ENCODE data around the gene WSB2.

DNA sequence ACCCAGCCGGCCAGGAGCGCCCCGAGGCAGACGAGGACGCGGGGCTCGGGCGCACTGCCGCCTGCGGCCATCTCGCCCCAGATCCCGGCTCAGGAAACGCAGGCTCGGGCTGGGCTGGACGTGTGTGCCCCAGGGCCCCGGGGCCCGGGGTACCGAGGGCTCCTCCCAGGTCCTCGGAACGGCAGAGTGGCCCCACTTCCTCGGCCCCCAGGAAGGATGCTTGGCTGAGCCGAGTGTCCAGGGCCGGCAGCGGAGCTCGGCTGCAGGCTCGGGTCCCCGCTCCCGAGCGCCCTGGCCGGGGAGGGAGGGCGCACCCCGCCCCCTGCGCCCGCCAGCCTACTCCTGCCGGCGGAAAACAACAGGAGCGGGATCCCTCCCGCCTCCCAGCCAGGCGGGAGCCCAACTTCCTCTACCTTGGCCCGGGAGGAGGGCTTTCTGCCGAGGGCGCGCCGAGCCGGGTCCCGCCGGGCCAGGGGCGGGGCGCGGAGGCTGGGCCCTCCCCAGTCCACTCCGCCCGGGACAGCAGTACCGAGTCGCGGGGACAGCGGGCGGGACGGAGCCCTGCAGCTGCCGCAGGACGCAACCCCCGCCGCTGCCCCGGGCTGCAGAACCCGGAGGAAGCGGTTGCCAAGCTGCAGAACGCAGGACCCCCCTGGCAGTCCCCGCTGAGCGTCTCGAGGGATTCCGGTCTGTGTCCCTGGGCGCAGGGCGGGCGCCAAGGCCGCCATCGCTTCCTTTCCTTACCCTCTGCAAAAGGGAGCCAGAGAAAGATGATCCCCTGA, 42.8 kb upstream of the WSB2 start, which contains the start of gene VSIG10:
- TF ChIP-seq, protein P1, sequence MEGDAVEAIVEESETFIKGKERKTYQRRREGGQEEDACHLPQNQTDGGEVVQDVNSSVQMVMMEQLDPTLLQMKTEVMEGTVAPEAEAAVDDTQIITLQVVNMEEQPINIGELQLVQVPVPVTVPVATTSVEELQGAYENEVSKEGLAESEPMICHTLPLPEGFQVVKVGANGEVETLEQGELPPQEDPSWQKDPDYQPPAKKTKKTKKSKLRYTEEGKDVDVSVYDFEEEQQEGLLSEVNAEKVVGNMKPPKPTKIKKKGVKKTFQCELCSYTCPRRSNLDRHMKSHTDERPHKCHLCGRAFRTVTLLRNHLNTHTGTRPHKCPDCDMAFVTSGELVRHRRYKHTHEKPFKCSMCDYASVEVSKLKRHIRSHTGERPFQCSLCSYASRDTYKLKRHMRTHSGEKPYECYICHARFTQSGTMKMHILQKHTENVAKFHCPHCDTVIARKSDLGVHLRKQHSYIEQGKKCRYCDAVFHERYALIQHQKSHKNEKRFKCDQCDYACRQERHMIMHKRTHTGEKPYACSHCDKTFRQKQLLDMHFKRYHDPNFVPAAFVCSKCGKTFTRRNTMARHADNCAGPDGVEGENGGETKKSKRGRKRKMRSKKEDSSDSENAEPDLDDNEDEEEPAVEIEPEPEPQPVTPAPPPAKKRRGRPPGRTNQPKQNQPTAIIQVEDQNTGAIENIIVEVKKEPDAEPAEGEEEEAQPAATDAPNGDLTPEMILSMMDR (conservative IDR thresholded peaks at IDR 0.05; ENCODE audit: low read depth, low read length): no peak
- no peak for TF ChIP-seq EZH2 (IDR thresholded peaks at IDR 0.05; ENCODE audit: low read length, unreplicated experiment)

All from PC-3 (cell line).